Adipocyte (in vitro differentiated cells): Measurements from ENCODE around the gene EPHA3.

Experiments
- DNase-seq: peaks from one replicate; pipeline ENCODE4 v3.0.0-alpha.2; 2015; ENCODE audit warnings: low read depth
- H3K27me3 ChIP-seq: replicated peaks from 2 replicates; pipeline ENCODE4 v1.7.0; 2013; ENCODE audit warnings: mild to moderate bottlenecking, low read length, moderate library complexity; ENCODE audit not compliant: control insufficient read depth, insufficient read depth
- H3K36me3 ChIP-seq: 2 replicates; pipeline ENCODE4 v1.7.0; 2013; ENCODE audit warnings: low read length, mild to moderate bottlenecking, moderate library complexity; ENCODE audit not compliant: control insufficient read depth, insufficient read depth, severe bottlenecking
- H3K4me1 ChIP-seq: 2 replicates; pipeline ENCODE4 v1.7.0; 2013; ENCODE audit warnings: mild to moderate bottlenecking, low read length, moderate library complexity; ENCODE audit not compliant: control insufficient read depth, insufficient read depth
- H3K4me3 ChIP-seq: 2 replicates; pipeline ENCODE4 v1.7.0; 2013; ENCODE audit warnings: mild to moderate bottlenecking, low read length, moderate library complexity
- H3K9ac ChIP-seq: 2 replicates; pipeline ENCODE4 v1.7.0; 2013; ENCODE audit warnings: mild to moderate bottlenecking, low read length, moderate library complexity
- H3K9me3 ChIP-seq: 2 replicates; pipeline ENCODE4 v1.7.0; 2013; ENCODE audit warnings: mild to moderate bottlenecking, low read length, moderate library complexity; ENCODE audit not compliant: control insufficient read depth

The EPHA3 gene

DNA sequence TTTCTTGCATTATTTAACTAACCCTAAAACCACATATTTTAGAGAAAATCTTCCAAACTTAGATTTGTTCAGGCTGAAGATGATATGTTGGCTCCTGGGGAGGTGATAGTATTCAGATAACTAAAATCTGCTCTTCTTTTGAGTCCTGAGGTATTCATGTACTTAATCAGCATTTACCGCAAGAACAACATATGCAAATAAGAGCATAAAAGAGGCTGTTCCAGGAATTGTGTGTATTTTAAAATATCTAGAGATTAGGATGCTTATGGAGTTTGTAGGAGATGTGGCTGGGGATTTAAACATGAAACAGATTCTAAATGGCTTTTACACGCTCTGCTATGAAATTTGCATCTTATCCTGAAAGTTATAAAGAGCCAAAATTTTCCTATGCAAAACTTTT is 298.2 kb downstream of the EPHA3 start:
- H3K27me3 ChIP-seq, result no peaks in the 10 kb centered on the region
- peaks cover 7% of the 10 kb centered on the region for H3K4me1 ChIP-seq
- DNase-seq, result no peak
- no peak overlapping the region for H3K9ac ChIP-seq
- no peaks in the 10 kb centered on the region for H3K36me3 ChIP-seq
- no peaks in the 10 kb centered on the region for H3K9me3 ChIP-seq
- no peak overlapping the region for H3K4me3 ChIP-seq

DNA sequence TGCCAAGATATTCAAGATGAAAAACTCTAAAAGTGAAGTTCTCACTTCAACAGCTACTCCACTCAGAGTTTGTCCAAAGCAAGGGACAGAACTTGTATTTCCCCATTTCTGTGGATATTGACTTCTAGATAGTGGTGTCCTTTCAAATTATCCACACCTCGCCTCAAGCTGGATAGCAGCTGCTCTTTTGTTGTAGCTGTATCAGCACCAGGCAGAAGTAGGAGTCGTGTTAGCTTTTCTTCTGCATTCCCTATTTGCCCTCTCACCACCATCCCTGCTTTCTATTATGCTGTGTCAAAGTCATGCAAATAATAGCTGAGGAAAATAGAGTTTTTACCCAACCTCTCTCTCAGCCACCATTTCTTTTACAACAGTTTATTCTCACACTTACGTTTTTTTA is 303.8 kb downstream of the EPHA3 start:
- Histone ChIP-seq H3K9ac (no peak overlapping the region), H3K4me3 (no peak overlapping the region), H3K4me1 (no peaks in the 10 kb centered on the region), H3K9me3 (no peaks in the 10 kb centered on the region), H3K27me3 (no peaks in the 10 kb centered on the region), H3K36me3 (no peaks in the 10 kb centered on the region)
- no peak for DNase-seq

DNA sequence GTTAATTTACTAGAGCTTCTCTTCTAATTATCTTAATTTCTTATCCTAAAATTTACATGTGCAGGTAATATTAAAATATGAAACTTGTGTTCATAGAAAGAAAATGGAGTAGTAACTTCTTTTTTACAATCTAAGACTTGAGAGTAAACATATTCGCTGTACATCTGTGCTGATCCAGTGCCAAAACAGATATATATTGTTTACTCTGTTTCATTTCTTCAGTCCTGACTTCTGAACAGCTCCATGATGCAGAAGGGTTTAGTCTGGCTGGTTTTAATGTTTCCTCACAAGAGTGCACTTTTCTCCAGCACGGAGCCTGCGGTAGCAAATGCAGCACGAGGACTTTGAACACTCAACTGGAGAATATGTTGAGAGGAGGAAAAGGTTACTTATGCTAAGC is 306.8 kb downstream of the EPHA3 start:
- no peaks in the 10 kb centered on the region for H3K36me3 ChIP-seq
- no peak for DNase-seq

DNA sequence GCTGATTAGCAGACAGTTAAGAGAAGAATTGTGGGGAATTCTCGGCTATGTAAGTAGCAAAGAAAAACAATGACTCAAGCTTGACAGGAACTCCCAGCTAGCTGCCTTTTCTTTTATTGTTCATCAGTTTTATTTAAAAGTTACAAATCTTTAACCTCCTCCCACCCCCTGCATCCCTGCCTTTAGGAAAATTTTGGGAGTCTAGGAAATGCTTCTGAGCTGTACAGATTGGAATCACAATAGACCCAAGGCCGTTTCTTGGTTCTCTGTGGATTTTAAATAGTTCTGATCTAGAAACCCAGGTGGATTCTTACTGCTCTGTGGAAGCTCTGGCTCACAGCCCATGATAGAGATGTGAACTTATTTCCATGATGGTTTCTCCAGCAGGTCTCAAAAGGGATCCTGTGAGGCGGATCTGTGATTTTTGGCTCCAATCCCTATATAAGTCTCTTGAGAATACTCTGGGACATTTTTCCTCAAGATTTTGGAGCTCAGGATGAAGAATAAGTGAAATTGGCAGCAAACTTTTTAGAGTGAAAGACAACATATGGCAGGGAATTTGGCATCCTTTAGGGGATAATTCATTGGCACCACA is 312.3 kb downstream of the EPHA3 start:
- Histone ChIP-seq H3K9ac (no peak overlapping the region), H3K36me3 (no peaks in the 10 kb centered on the region), H3K4me1 (peaks cover 9% of the 10 kb centered on the region), H3K27me3 (no peaks in the 10 kb centered on the region), H3K9me3 (no peaks in the 10 kb centered on the region), H3K4me3 (no peak overlapping the region)
- DNase-seq, result peak; percentile 9

More for the DNA sequence above, 306.8 kb downstream of the EPHA3 start:
- Histone ChIP-seq H3K9me3 (no peaks in the 10 kb centered on the region), H3K9ac (no peak overlapping the region), H3K4me3 (no peak overlapping the region), H3K4me1 (peaks cover under 1% of the 10 kb centered on the region), H3K27me3 (no peaks in the 10 kb centered on the region)

DNA sequence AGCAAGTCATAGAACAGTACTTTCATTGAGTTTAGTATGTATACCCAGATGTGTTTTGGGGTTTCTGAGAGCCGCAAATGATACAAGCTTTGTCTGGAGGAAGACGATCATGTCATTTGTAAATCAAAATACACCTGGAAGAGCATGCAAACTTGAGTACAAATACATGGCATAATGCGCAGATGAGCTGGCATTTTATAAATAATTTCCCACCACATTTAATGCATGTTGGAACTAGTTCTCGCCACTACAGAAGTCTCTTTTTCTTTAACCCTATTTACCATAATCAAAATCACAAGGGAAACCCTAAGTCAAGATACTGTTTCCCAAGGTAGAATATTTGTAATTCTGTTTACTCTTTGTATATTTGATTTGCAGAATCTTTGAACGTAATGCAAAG is 318.6 kb downstream of the EPHA3 start:
- H3K4me3 ChIP-seq, result no peak overlapping the region
- no peaks in the 10 kb centered on the region for H3K9me3 ChIP-seq
- no peaks in the 10 kb centered on the region for H3K27me3 ChIP-seq
- H3K4me1 ChIP-seq, result no peaks in the 10 kb centered on the region
- H3K36me3 ChIP-seq, result no peaks in the 10 kb centered on the region
- DNase-seq, result no peak
- no peak overlapping the region for H3K9ac ChIP-seq

DNA sequence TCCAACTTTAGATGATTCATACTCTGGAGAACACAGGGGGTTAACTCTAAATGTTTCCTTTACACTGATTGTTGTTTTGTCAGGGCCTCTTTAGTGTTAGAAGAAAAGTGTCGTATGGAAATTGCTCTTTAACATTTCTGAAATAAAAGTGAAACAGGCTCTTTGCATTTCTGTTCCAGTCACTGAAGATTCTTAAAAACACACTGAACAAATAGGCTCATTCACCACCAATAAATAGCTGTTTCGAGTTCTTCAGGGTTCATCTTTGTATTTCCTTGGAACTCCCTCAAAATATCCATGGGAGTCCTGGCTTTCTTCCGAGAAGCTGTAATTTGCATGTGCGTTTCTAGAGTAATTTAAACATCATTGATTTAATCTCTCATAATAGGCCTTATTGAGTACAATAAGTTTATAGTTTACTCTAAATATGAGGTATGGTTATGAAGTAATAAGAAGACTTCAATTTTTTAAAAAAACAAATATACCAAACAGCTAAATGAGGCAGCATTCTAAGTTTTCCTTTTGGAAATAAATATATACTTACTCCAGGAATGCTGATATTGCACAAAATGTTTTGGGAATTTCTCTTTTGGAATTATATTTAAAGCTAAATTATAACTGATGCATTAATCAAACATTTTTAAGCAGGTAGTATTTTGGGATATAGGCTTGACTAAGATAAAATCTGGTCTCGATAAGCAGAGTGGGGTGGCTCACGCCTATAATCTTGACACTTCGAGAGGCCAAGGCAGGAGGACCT is 327.4 kb downstream of the EPHA3 start:
- Histone ChIP-seq H3K36me3 (no peaks in the 10 kb centered on the region), H3K27me3 (no peaks in the 10 kb centered on the region), H3K4me1 (peaks cover 3% of the 10 kb centered on the region), H3K9me3 (no peaks in the 10 kb centered on the region), H3K4me3 (no peak overlapping the region), H3K9ac (no peak overlapping the region)
- DNase-seq, result no peak

DNA sequence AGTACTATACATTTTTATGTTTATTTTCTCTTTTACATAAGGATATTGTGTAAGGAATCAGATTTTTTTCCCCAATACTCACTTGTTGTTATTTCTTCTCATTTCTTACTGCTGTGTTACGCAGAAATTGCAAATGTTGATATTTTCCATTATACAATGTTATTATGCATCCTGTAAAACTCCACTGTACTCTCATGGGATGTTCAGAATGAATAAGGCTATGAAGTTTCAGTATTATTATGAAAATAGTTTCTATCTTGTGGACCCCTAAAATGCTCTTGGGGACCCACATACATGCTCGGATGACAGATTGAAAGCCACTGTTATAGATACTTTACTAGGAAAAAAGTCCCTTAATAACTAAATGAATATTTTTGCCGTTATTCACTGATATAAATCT is 329.4 kb downstream of the EPHA3 start:
- H3K4me3 ChIP-seq, result no peak overlapping the region
- no peak overlapping the region for H3K9ac ChIP-seq
- peaks cover 7% of the 10 kb centered on the region for H3K4me1 ChIP-seq
- no peaks in the 10 kb centered on the region for H3K9me3 ChIP-seq
- no peak for DNase-seq
- no peaks in the 10 kb centered on the region for H3K27me3 ChIP-seq
- H3K36me3 ChIP-seq, result no peaks in the 10 kb centered on the region

DNA sequence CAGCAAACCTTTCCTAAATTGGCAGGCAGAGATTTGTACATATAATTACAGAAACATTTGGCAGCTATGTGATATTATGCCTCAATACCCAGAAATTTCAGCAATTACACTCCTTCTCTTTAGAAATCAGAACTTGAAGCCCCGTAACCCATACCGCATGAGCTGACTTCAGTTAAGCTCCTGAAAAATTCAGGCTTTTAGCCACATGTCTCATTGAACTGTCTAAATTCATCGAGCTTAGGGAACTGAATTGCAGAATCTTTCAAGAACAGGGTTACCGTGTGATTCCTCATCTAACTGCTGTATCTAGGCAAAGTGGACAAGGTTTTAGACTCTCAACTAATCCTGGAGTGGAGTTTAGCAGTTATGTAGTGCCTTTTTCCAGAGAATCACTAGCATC is 333.0 kb downstream of the EPHA3 start:
- Histone ChIP-seq H3K27me3 (no peaks in the 10 kb centered on the region), H3K4me1 (peaks cover 7% of the 10 kb centered on the region), H3K9ac (no peak overlapping the region), H3K4me3 (no peak overlapping the region), H3K9me3 (no peaks in the 10 kb centered on the region), H3K36me3 (no peaks in the 10 kb centered on the region)
- no peak for DNase-seq

DNA sequence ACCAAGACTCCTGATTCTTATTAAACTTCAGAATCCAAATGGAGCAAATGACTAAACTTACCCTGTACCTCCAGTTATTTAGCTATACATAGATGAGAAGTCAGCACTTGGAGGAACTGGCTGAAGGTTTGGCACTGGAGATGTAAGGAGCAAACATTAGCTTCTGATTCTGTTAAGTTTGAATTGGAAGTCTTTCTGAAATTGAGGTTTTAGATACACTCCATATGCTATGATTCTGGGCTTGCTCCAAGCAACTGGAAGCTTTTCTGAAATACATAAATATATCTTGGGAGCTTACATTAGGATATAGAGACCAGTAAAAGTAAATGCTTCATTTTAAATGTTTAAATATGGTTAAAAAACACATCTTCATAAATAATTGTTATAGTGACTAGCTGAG is 333.7 kb downstream of the EPHA3 start:
- no peak for DNase-seq
- Histone ChIP-seq H3K27me3 (no peaks in the 10 kb centered on the region), H3K9ac (no peak overlapping the region), H3K9me3 (no peaks in the 10 kb centered on the region), H3K4me1 (peaks cover 7% of the 10 kb centered on the region), H3K36me3 (no peaks in the 10 kb centered on the region), H3K4me3 (no peak overlapping the region)

DNA sequence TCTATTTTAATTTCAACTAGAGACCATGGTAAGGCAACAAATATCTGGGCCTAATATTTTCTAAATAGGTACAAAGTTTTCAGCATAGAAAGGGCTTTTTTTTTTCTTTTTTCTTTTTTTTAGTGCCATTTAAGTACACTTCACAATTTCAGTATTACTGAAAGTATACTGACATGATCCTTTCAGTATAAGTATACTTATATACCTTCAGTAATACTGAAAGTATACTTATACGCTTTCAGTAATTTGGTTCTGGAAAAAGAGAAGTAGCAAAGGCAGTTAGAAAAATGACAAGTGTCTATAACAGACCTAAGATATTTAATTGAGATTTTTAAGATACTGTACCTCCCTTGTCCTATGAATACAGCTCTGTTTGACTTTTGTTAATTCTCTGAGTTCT is 339.2 kb downstream of the EPHA3 start:
- no peak for DNase-seq
- Histone ChIP-seq H3K4me3 (no peak overlapping the region), H3K27me3 (no peaks in the 10 kb centered on the region), H3K4me1 (no peaks in the 10 kb centered on the region), H3K9ac (no peak overlapping the region), H3K9me3 (no peaks in the 10 kb centered on the region), H3K36me3 (no peaks in the 10 kb centered on the region)

DNA sequence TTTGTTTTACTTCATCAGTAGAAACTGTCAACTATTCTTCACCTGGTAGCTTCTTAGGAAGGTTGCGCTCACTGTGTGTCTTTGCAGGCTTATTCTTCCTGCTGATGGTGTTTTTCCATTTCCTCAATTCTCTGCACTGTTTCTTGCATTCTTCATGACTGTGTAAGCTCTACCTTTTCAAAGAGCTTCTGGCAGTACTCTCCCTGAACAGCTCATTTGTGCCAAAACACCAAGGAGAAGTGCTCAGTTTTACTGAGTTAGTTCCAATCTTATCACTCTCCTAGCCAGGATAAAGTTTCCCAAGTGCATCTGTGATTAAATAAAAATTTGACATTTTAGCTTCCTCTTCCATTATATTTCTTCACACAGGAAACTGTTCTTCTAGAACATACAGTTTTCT is 339.8 kb downstream of the EPHA3 start:
- H3K27me3 ChIP-seq, result no peaks in the 10 kb centered on the region
- no peak overlapping the region for H3K9ac ChIP-seq
- no peaks in the 10 kb centered on the region for H3K36me3 ChIP-seq
- no peaks in the 10 kb centered on the region for H3K4me1 ChIP-seq
- no peak overlapping the region for H3K4me3 ChIP-seq
- no peak for DNase-seq
- H3K9me3 ChIP-seq, result no peaks in the 10 kb centered on the region

DNA sequence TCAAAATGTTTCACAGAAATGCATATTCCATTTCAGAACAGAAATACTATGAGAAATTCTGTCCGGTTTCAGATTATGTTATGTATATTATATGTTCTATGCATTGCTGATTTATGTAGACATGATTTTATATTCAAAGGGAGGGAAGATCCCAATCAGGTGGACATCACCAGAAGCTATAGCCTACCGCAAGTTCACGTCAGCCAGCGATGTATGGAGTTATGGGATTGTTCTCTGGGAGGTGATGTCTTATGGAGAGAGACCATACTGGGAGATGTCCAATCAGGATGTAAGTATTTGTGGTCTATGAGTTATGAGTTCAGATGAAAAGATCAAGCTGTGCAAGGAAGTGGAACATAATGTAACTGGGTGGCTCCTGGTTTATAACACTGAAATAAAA is 341.7 kb downstream of the EPHA3 start:
- Histone ChIP-seq H3K9ac (no peak overlapping the region), H3K27me3 (no peaks in the 10 kb centered on the region), H3K4me1 (no peaks in the 10 kb centered on the region), H3K9me3 (no peaks in the 10 kb centered on the region), H3K36me3 (no peaks in the 10 kb centered on the region), H3K4me3 (no peak overlapping the region)
- no peak for DNase-seq
